Fibroblast of the aortic adventitia (primary cell): ENCODE measurements around the gene DEDD. TPM values are rescaled to one million over a fixed set of nuclear protein-coding genes. Genes with fewer than 3 reads are reported as not detected.

Source experiments
- DNase-seq: peaks from one replicate; pipeline ENCODE4 v3.0.0-alpha.2; 2010; ENCODE audit warnings: low read depth
- H3K4me3 ChIP-seq: 2 replicates; pipeline ENCODE4 v1.5.1; 2011; ENCODE audit warnings: low read depth, mild to moderate bottlenecking, control low read depth, low read length, moderate library complexity
- total RNA-seq: library from RNA; depleted of rRNA; stranded (reverse); fragments of >200 nt; gene quantifications from 2 replicates; pipeline ENCODE4 v1.2.3, GENCODE V29; 2012; ENCODE audit warnings: low replicate concordance
- TF ChIP-seq, protein P1 (sequence below): IDR thresholded peaks from 2 replicates; pipeline ENCODE4 v1.5.1; 2011; ENCODE audit warnings: mild to moderate bottlenecking, low read length, control low read depth, inconsistent platforms; ENCODE audit not compliant: insufficient read depth

The DEDD gene
- total RNA-seq, 1 donor, result 25.8 TPM

DNA sequence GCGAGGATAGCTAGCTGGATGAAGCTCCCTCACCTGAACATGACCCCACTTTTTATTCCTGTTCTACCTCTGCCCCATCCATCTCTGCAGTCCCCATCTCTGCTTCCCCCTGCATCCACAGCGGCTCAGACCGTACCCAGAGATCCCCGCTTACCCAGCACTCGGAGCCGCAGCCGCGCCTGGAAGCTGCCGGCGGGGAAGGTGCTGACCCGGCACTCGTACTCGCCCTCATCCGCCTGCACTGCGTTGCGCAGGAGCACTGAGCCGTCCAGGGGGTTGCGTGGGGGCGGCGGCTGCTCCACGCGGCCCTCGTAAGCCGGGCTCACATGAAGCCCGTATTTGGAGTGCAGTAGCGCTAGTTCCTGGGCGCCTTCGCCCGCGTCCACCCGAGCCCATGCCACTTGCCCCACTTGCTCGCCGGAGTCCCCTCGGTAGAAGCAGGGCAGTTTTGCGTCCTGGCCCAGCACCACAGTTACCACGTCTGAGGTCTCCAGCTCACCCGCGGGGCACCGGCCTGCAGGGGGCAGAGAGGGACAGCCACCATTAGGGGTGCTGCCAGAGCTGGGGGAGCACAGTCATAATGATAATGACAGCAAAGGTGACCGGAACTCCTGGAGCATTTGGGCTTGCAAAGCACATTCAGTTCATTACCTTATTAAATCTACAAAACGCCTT lies 52.9 kb downstream of the DEDD start:
- H3K4me3 ChIP-seq, result no peak overlapping the region
- DNase-seq, result no peak
- TF ChIP-seq, protein P1, sequence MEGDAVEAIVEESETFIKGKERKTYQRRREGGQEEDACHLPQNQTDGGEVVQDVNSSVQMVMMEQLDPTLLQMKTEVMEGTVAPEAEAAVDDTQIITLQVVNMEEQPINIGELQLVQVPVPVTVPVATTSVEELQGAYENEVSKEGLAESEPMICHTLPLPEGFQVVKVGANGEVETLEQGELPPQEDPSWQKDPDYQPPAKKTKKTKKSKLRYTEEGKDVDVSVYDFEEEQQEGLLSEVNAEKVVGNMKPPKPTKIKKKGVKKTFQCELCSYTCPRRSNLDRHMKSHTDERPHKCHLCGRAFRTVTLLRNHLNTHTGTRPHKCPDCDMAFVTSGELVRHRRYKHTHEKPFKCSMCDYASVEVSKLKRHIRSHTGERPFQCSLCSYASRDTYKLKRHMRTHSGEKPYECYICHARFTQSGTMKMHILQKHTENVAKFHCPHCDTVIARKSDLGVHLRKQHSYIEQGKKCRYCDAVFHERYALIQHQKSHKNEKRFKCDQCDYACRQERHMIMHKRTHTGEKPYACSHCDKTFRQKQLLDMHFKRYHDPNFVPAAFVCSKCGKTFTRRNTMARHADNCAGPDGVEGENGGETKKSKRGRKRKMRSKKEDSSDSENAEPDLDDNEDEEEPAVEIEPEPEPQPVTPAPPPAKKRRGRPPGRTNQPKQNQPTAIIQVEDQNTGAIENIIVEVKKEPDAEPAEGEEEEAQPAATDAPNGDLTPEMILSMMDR, result no peak

- TF ChIP-seq, protein P1, result no peak
- DNase-seq, result no peak
- no peak overlapping the region for H3K4me3 ChIP-seq
These were observed 55.0 kb downstream of the DEDD start for GRCh38 chr1:161077426-161077825.

GRCh38 chr1:161076410-161076809 lies 56.1 kb downstream of the DEDD start:
- TF ChIP-seq, protein P1, result no peak
- no peak overlapping the region for H3K4me3 ChIP-seq
- DNase-seq, result no peak

DNA sequence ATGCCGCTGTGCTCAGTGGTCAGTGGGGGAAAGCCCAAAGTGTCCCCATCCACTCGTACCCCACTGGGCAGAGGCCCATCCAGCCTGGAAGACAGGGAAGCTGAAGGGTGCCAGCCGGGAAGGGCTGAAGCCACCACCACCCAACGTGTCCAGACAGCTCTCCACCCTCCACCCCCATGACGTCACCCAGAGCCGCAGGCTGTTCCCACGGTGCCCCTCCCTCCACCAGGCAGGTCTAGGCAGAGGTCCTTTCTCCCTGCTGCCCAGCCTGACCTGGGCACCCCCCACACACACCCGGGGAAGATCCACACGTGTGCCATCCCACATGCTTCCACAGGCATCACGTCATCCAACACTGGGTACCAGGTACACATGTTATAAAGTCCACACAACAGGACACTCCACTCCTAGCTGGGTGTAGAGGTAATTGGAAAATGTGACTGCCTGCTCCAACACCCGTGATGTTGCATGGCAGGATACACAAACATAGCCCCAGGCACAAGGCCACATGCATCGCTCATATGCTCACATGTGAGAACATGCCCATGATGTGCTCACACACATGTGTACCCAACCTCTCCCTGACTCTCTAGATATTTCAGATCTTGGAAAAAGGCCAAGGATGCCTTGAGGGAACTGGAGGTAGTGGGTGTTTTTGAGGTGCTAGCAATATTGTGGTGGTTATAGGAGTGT lies 57.6 kb downstream of the DEDD start:
- H3K4me3 ChIP-seq, result no peak overlapping the region
- TF ChIP-seq, protein P1, result no peak
- DNase-seq, result no peak

DNA sequence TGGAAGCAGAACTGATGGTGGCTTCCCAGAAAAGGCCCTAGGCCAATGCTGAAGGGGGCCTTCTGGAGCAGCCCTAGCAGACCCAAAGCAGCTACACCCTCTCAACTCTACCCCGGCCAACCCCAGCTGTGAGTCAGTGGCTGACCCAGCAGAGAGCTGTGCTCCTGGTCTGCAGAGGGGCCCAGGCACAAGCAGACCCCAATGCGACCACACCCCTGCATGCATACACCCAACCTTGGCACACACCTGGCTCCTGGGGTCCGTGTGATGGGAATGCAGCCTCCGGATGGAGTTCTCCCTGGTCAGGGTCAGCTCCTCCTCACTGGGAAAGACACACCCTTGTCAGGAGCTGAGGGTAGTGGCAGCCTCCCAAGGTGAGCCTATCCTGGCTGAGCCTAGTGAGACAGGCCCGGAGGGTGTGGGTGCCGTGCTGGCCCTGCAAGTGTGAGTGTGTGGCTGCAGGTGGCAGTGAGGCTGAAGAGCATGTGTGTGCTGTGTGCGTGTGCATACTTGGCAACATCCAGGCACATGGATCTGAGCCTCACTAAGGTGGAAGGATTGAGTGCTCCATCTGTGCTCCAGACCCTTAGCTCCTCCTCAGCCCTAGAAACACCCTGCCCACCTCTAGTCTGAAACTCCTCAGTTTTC lies 58.9 kb downstream of the DEDD start:
- no peak overlapping the region for H3K4me3 ChIP-seq
- TF ChIP-seq, protein P1, result no peak
- DNase-seq, result no peak

DNA sequence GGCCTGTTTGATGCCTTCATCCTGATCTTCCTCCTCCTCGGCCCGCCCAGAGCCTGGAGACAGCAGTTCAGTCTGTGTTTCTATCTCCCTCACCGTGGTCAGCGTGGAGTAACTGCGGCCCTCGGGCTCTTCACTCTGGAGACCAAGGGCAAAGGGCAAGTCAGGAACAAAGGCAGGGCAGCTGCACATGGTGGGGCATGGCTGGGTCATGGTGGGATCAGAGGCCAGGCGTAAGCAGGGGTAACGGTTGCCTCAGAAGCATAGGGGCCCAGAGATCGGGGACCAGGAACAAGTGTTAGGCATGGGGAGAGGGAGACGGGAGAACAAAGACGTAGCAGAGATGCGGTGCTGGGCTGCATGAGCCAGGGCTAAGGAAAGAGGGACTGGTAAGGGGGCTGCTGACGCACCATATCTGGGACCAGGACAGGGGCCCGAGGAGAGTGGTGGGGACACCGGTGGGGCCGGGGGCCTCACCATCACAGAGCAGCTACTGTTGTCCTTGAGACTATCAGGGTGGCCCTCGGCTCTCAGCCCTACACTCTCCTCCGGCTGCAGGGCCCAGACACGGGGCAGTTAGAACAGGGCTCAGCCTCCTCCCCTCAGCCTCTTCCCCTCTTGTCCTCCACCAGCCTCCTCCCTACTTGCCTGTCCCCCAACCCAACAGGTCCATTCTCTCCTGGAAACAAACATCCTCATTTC lies 59.6 kb downstream of the DEDD start:
- TF ChIP-seq, protein P1, result no peak
- no peak overlapping the region for H3K4me3 ChIP-seq
- no peak for DNase-seq
